Stomach (tissue), 9 donors: ENCODE results near the gene ATXN7L3. TPM values are rescaled to one million over a fixed set of nuclear protein-coding genes. Genes with fewer than 3 reads are reported as not detected.

ENCODE experiments used
- DNase-seq, 2 donors: peaks; one replicate each; pipeline versions ENCODE4 v3.0.0 to v3.0.0-alpha.2; 2013 to 2019
- H3K27ac ChIP-seq, 5 donors: fragments of 200-600 bp in 4 of 5; sonication (generic) in 4 of 5; one replicate each; pipeline ENCODE4 v1.5.1; 2013 to 2019; ENCODE audit warnings: mild to moderate bottlenecking in 1 of 5, moderate library complexity in 1 of 5
- H3K27me3 ChIP-seq, 3 donors: fragments of 200-600 bp; sonication (generic); one replicate each; pipeline ENCODE4 v1.5.1; 2017 to 2019; ENCODE audit warnings: mixed run types in 1 of 3
- H3K36me3 ChIP-seq, 4 donors: fragments of 200-600 bp; sonication (generic); 1 replicate in 3 of 4; 2 replicates in 1 of 4; pipeline ENCODE4 v1.5.1; 2016 to 2019
- H3K4me1 ChIP-seq, 4 donors: fragments of 200-600 bp; sonication (generic); one replicate each; pipeline ENCODE4 v1.5.1; 2016 to 2019
- H3K4me3 ChIP-seq, 4 donors: fragments of 200-600 bp; sonication (generic) in 3 of 4; one replicate each; pipeline ENCODE4 v1.5.1; 2016 to 2019; ENCODE audit warnings: mild to moderate bottlenecking in 1 of 4
- H3K9me3 ChIP-seq, 4 donors: fragments of 200-600 bp; sonication (generic); one replicate each; pipeline ENCODE4 v1.5.1; 2016 to 2019
- EP300 ChIP-seq: sonication (generic); formaldehyde crosslinking; IDR thresholded peaks from one replicate; pipeline ENCODE4 v1.6.1; 2017; ENCODE audit warnings: antibody characterized with exemption
- POLR2A ChIP-seq, 4 donors: fragments of 450-650 bp; IDR thresholded peaks; one replicate each; pipeline ENCODE4 v1.6.1; 2016; ENCODE audit warnings: antibody characterized with exemption in 4 of 4, control low read depth in 2 of 4, mild to moderate bottlenecking in 1 of 4, moderate library complexity in 1 of 4
- POLR2AphosphoS5 ChIP-seq, 3 donors: sonication (generic); formaldehyde crosslinking; IDR thresholded peaks; one replicate each; pipeline ENCODE4 v1.6.1; 2016; ENCODE audit warnings: antibody characterized with exemption in 3 of 3
- whole genome bisulfite sequencing, 5 donors: extraction: QIAGEN DNeasy Blood & Tissue Kit in 3 of 5; methylation state at CpG; one replicate each; pipeline versions ENCODE4 v1.1.5 to v1.1.7; 2013 to 2018; 5-methylcytosine and 5-hydroxymethylcytosine counted together
- intact Hi-C: fragments of 100-400 bp; cut with DNase I; formaldehyde crosslinking; loops from one replicate; pipeline ENCODE4 v1.15.1; 2023; ENCODE audit warnings: low total_unique reads
- polyA plus RNA-seq, 3 donors: library from polyadenylated mRNA; stranded (reverse); fragments of 200-250 nt; gene quantifications; one replicate each; pipeline ENCODE4 v1.2.3, GENCODE V29; 2013
- total RNA-seq, 5 donors: library from RNA; depleted of rRNA; stranded (reverse); fragments of >200 nt; gene quantifications; one replicate each; pipeline versions ENCODE4 v1.1.0 to v1.2.3, GENCODE V29; 2014 to 2016
- TF ChIP-seq, protein P1 (sequence below), 7 experiments: fragments of 450-650 bp in 4 of 7; fragments of 200-600 bp in 3 of 7; sonication (generic) in 3 of 7; IDR thresholded peaks; one replicate each; pipeline ENCODE4 v1.5.1; 2016 to 2019; ENCODE audit warnings: antibody characterized with exemption in 7 of 7, control low read depth in 2 of 7, mild to moderate bottlenecking in 1 of 7
- donor health status: healthy with polysubstance abuse.
- donor health status: Bipolar disorder and iron deficiency.
- donor health status: healthy.

ATXN7L3 gene
- total and polyA plus RNA-seq, 8 donors, result 11.1 to 57.4 (median 29.6) TPM

DNA sequence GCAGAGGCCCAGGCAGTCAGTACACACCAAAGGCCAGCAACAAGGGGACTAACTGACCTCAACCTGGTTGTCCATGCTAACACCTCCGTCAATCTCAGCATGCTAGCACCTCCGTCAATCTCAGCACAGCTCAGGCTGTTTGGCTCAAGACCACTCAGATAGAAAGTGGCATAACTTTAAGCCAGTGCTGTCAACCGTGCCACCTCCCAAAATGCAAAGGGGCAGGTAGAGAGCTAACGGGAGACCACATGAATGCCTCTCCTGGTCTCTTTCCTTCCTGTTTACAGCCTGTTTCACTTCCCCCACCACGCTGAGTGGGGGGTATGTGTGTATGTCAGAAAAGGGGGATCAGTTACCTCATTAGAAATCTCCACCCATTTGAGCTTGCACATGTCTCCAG lies 16.5 kb upstream of the ATXN7L3 start:
- peak overlapping the region in 2 of 5 donors; percentile 8 to 50 for H3K27ac ChIP-seq
- intact Hi-C loops, result no loop called here
- DNase-seq, result peak in 1 of 2 donors; percentile 47

DNA sequence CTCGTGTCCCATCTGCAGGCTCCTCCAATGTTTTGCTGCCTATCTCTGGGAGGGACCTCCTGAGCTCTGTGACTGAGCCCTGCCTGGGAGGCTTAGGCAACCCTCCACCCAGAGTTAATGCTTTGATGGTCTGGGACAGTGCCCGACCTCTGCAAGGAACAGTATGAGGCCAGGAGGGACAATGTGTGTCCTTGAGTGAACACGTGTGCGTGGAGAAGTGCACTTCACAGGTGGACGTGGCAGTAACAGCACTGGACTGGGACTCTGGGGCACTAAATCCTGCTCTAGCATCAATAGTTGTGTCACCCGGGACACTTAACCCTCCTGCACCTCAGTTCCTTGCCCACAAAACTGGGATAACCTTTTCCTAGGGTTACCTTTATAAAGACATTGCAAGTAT lies 15.2 kb upstream of the ATXN7L3 start:
- peak in 1 of 2 donors; percentile 1 for DNase-seq
- intact Hi-C loops, result loop anchor here (5.0 kb wide), 1 partner anchor 107 kb away; the partner anchor contains the start of gene SLC25A39
- no peak for TF ChIP-seq POLR2A (IDR thresholded peaks at IDR 0.05)
- TF ChIP-seq EP300, result no peak
- TF ChIP-seq, protein P1, sequence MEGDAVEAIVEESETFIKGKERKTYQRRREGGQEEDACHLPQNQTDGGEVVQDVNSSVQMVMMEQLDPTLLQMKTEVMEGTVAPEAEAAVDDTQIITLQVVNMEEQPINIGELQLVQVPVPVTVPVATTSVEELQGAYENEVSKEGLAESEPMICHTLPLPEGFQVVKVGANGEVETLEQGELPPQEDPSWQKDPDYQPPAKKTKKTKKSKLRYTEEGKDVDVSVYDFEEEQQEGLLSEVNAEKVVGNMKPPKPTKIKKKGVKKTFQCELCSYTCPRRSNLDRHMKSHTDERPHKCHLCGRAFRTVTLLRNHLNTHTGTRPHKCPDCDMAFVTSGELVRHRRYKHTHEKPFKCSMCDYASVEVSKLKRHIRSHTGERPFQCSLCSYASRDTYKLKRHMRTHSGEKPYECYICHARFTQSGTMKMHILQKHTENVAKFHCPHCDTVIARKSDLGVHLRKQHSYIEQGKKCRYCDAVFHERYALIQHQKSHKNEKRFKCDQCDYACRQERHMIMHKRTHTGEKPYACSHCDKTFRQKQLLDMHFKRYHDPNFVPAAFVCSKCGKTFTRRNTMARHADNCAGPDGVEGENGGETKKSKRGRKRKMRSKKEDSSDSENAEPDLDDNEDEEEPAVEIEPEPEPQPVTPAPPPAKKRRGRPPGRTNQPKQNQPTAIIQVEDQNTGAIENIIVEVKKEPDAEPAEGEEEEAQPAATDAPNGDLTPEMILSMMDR (IDR thresholded peaks at IDR 0.05), result no peak
- no peak for TF ChIP-seq POLR2AphosphoS5 (IDR thresholded peaks at IDR 0.05)
- H3K4me1 ChIP-seq, result peaks cover 31 to 64% (median 47%) of the 10 kb centered on the region in 4 donors
- H3K4me3 ChIP-seq, result no peak overlapping the region
- WGBS, 5 donors, result 88 to 93% (median 90%) methylated on average over 6 of the region's 6 CpGs
- peaks cover 29 to 66% (median 63%) of the 10 kb centered on the region in 4 donors for H3K36me3 ChIP-seq
- no peaks in the 10 kb centered on the region for H3K27me3 ChIP-seq
- no peak overlapping the region for H3K27ac ChIP-seq
- no peaks in the 10 kb centered on the region for H3K9me3 ChIP-seq

More for the DNA sequence above, 16.5 kb upstream of the ATXN7L3 start:
- H3K27me3 ChIP-seq, result no peaks in the 10 kb centered on the region
- H3K9me3 ChIP-seq, result no peaks in the 10 kb centered on the region
- no peak for TF ChIP-seq POLR2A (IDR thresholded peaks at IDR 0.05)
- no peak for TF ChIP-seq EP300
- no peak for TF ChIP-seq POLR2AphosphoS5 (IDR thresholded peaks at IDR 0.05)
- TF ChIP-seq, protein P1 (IDR thresholded peaks at IDR 0.05), result no peak
- 75 to 86% (median 81%) methylated on average over 5 of the region's 5 CpGs for WGBS, 5 donors
- H3K36me3 ChIP-seq, result peaks cover 28 to 60% (median 56%) of the 10 kb centered on the region in 4 donors
- H3K4me3 ChIP-seq, result no peak overlapping the region
- peaks cover 18 to 52% (median 36%) of the 10 kb centered on the region in 4 donors for H3K4me1 ChIP-seq

DNA sequence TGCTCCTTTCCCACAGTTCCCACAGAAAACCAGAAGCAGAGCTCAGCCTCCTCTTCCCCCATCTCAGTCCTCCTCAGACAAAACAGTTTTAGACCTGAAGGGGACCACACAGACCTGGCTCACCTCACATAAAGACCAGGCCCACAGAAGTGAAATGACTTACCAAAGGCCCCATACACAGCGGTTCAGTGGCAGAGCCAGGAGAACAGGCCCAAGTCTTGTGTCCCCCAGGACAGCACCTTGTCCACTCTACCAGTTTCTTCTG lies 14.5 kb upstream of the ATXN7L3 start:
- TF ChIP-seq, protein P1 (IDR thresholded peaks at IDR 0.05), result no peak
- no peak for TF ChIP-seq POLR2A (IDR thresholded peaks at IDR 0.05)
- no peak for TF ChIP-seq POLR2AphosphoS5 (IDR thresholded peaks at IDR 0.05)
- no peak for TF ChIP-seq EP300
- WGBS, 5 donors, result 91 to 100% (median 97%) methylated on average over 1 of the region's 1 CpG
- Histone ChIP-seq H3K4me1 (peaks cover 31 to 72% (median 50%) of the 10 kb centered on the region in 4 donors), H3K27me3 (no peaks in the 10 kb centered on the region), H3K4me3 (no peak overlapping the region), H3K27ac (no peak overlapping the region), H3K9me3 (no peaks in the 10 kb centered on the region), H3K36me3 (peaks cover 37 to 73% (median 70%) of the 10 kb centered on the region in 4 donors)
- intact Hi-C loops, result loop anchor here (5.0 kb wide), 1 partner anchor 108 kb away; the partner anchor contains the start of gene SLC25A39
- no peak for DNase-seq

DNA sequence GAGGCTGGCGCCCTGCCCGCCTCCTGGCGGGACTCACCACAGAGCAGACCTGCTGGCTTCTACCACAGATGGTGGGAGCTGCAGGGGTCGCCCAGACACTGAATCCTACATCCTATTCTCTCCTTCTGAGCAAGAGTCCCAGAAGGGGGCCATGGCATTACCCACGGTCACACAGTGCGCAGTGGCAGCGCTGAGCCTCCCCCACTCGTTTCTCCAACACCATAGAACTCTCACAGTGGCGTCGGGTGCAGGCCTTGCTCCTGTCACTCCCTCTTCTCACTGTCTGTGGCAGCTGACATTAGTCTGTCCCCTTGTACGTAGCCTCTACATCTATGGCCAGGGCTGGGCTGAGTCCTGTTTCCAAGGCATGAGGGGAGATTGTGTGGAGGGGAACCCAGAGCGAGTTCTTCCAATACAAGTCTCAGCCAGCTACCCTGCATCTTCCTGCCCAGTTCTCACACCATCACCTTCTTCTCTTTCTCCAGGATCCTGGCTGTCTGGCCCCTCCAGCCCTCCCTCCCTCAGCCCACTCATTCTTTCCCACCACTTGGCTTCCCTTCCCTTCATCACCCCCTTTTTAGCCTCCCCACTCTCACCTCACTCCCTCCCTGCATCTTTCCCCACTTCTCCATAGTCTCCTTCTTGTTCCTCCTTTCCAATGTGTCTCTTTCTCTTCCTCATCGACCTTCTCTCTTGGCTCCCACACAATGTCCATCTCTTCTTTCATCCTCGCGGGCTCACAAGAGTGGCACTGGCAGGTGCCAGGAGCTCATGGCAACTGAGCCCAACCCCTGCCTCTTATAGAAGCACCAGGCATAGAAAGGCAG lies 13.9 kb upstream of the ATXN7L3 start:
- Histone ChIP-seq H3K4me1 (peaks cover 31 to 76% (median 50%) of the 10 kb centered on the region in 4 donors), H3K36me3 (peaks cover 42 to 79% (median 75%) of the 10 kb centered on the region in 4 donors), H3K27ac (no peak overlapping the region), H3K27me3 (no peaks in the 10 kb centered on the region), H3K9me3 (no peaks in the 10 kb centered on the region), H3K4me3 (no peak overlapping the region)
- TF ChIP-seq POLR2A (IDR thresholded peaks at IDR 0.05) (no peak), POLR2AphosphoS5 (IDR thresholded peaks at IDR 0.05) (no peak), EP300 (no peak)
- TF ChIP-seq, protein P1 (IDR thresholded peaks at IDR 0.05), result no peak
- intact Hi-C loops, result loop anchor here (5.0 kb wide), 1 partner anchor 109 kb away; the partner anchor contains the start of gene SLC25A39
- DNase-seq, result peak in 1 of 2 donors; percentile 1
- 84 to 87% (median 86%) methylated on average over 13 to 15 of the region's 15 CpGs for WGBS, 5 donors
